ENCODE measurements around the gene SPIN2B.
A peak's percentile ranks its signal among the peaks of the same experiment; 100 is the strongest.
"Not testable (repeated sequence)": the region's sequence is repeated elsewhere in the genome, so short reads cannot be mapped to it uniquely, and the experiment has no call there.

SPIN2B gene

DNA sequence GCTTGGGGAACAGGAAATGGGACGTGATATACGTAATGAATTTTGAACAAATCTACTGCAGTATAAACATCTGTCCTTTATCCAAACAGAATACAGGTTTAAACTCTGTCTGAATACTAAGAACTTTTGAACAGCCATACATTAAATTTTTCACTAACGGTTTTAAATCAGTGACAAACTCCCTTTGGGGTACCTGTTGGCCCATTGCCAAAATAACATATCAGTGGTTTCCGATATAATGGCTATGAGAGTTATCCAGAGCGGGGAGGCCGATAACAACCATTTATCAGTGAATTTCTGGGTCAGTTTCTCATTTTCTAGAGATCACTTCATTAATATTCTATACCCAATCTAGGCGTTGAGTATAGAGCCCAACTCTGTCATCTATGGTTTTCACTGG is 10.7 kb upstream of the SPIN2B start:
- Histone ChIP-seq H4K20me1 (ENCODE audit: insufficient read depth, low read length) (no peaks in the 10 kb centered on the region), H3K27ac (ENCODE audit: low read length) (no peak overlapping the region), H3K4me3 (ENCODE audit: low read length) (no peak overlapping the region), H3K9ac (ENCODE audit: low read length) (no peak overlapping the region), H3K79me2 (ENCODE audit: low read length) (no peaks in the 10 kb centered on the region), H3K36me3 (replicated peaks; ENCODE audit: insufficient read depth, low read length) (no peaks in the 10 kb centered on the region), H3F3A (ENCODE audit: insufficient read depth, low read length) (no peaks in the 10 kb centered on the region), H3K9me3 (replicated peaks; ENCODE audit: insufficient read depth, low read length) (no peaks in the 10 kb centered on the region), H3K27me3 (replicated peaks; ENCODE audit: insufficient read depth, low read length) (no peaks in the 10 kb centered on the region), H3K4me2 (ENCODE audit: low read depth, low read length) (no peak overlapping the region), H3K4me1 (ENCODE audit: low read length) (no peaks in the 10 kb centered on the region), H2AFZ (ENCODE audit: low read length) (no peak overlapping the region), H3K9me2 (replicated peaks; ENCODE audit: insufficient read depth, low read length) (no peaks in the 10 kb centered on the region)
- TF ChIP-seq EZH2 (optimal IDR thresholded peaks at IDR 0.05; ENCODE audit: low read depth, low read length) (no peak), EZH2phosphoT487 (IDR thresholded peaks at IDR 0.05; ENCODE audit: low read length) (no peak)
- TF ChIP-seq, protein P1, sequence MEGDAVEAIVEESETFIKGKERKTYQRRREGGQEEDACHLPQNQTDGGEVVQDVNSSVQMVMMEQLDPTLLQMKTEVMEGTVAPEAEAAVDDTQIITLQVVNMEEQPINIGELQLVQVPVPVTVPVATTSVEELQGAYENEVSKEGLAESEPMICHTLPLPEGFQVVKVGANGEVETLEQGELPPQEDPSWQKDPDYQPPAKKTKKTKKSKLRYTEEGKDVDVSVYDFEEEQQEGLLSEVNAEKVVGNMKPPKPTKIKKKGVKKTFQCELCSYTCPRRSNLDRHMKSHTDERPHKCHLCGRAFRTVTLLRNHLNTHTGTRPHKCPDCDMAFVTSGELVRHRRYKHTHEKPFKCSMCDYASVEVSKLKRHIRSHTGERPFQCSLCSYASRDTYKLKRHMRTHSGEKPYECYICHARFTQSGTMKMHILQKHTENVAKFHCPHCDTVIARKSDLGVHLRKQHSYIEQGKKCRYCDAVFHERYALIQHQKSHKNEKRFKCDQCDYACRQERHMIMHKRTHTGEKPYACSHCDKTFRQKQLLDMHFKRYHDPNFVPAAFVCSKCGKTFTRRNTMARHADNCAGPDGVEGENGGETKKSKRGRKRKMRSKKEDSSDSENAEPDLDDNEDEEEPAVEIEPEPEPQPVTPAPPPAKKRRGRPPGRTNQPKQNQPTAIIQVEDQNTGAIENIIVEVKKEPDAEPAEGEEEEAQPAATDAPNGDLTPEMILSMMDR (IDR thresholded peaks at IDR 0.05; ENCODE audit: low read length): no peak
- no peak for DNase-seq

DNA sequence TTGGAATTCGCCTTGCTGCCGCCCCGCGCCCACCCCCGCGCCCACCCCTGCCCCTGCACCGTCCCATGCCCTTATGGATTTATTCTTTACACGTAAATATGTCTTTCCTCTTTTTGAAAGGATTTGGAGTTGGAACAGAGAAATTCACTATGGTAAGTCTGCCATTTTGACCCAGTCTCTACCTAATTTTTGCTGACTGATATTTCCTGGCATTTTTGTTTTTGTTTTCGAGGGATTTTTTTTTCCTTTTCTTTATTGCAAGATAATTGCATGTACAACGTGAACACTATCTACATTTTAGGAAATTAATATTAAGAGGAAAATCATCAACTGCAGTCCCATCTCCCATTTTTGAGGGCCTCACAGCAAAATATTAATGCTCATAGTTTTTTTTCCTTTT is 468 bp upstream of the SPIN2B start:
- no peak overlapping the region for H3K27ac ChIP-seq (ENCODE audit: low read length)
- H3K9me3 ChIP-seq (replicated peaks; ENCODE audit: insufficient read depth, low read length): no peaks in the 10 kb centered on the region
- H3K27me3 ChIP-seq (replicated peaks; ENCODE audit: insufficient read depth, low read length): no peaks in the 10 kb centered on the region
- H4K20me1 ChIP-seq (ENCODE audit: insufficient read depth, low read length): no peaks in the 10 kb centered on the region
- H2AFZ ChIP-seq (ENCODE audit: low read length): peak overlapping the region; percentile 51; the same call in 1 of the 2 replicates
- peak overlapping the region; percentile 35 for H3K4me2 ChIP-seq (ENCODE audit: low read depth, low read length)
- H3K79me2 ChIP-seq (ENCODE audit: low read length): no peaks in the 10 kb centered on the region
- H3K9me2 ChIP-seq (replicated peaks; ENCODE audit: insufficient read depth, low read length): no peaks in the 10 kb centered on the region
- DNase-seq: no peak
- H3F3A ChIP-seq (ENCODE audit: insufficient read depth, low read length): no peaks in the 10 kb centered on the region
- peak overlapping the region; percentile 62 for H3K4me3 ChIP-seq (ENCODE audit: low read length)
- TF ChIP-seq EZH2 (optimal IDR thresholded peaks at IDR 0.05; ENCODE audit: low read depth, low read length): no peak
- TF ChIP-seq, protein P1 (IDR thresholded peaks at IDR 0.05; ENCODE audit: low read length): no peak
- no peak for TF ChIP-seq EZH2phosphoT487 (IDR thresholded peaks at IDR 0.05; ENCODE audit: low read length)
- H3K36me3 ChIP-seq (replicated peaks; ENCODE audit: insufficient read depth, low read length): no peaks in the 10 kb centered on the region
- no peaks in the 10 kb centered on the region for H3K4me1 ChIP-seq (ENCODE audit: low read length)
- peak overlapping the region; percentile 62; the same call in 1 of the 2 replicates for H3K9ac ChIP-seq (ENCODE audit: low read length)

DNA sequence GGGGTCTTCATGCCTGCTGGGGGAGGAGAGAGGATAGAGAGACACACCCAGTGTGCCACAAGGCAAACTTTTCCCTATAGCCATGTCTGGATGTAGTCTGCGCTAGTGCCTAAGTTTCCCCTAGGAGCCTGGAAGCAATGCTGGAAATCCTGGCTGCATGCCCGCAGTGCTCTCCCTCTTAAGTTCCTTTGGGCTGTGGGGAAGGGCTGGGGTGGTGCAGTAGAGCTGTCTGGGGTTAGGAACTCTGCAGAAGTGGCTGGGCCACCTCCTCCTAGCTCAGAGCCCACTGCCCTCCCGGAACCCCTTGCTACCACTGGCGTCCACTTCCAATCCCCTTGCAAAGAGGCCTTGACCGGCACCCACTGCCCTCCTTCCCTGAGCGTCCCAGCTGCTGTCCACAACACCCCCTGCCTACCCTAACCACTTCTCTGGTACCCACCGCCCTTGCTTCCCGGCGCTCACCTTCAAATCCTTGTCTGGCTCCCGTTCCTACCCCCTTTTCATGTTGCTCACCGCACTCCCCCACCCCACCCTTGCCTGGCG is 658 bp downstream of the SPIN2B start:
- H3K27ac ChIP-seq (ENCODE audit: low read length); H3K9me3 ChIP-seq (replicated peaks; ENCODE audit: insufficient read depth, low read length); H3K4me1 ChIP-seq (ENCODE audit: low read length); H3K79me2 ChIP-seq (ENCODE audit: low read length); H3K9me2 ChIP-seq (replicated peaks; ENCODE audit: insufficient read depth, low read length); H3F3A ChIP-seq (ENCODE audit: insufficient read depth, low read length); H3K36me3 ChIP-seq (replicated peaks; ENCODE audit: insufficient read depth, low read length); DNase-seq; H3K27me3 ChIP-seq (replicated peaks; ENCODE audit: insufficient read depth, low read length); H4K20me1 ChIP-seq (ENCODE audit: insufficient read depth, low read length): not testable (repeated sequence)
- Histone ChIP-seq H3K9ac (ENCODE audit: low read length) (peak overlapping the region; percentile 62; the same call in 1 of the 2 replicates), H3K4me3 (ENCODE audit: low read length) (peak overlapping the region; percentile 62), H3K4me2 (ENCODE audit: low read depth, low read length) (peak overlapping the region; percentile 52; the same call in 1 of the 2 replicates), H2AFZ (ENCODE audit: low read length) (peak overlapping the region; percentile 51; the same call in 1 of the 2 replicates)

DNA sequence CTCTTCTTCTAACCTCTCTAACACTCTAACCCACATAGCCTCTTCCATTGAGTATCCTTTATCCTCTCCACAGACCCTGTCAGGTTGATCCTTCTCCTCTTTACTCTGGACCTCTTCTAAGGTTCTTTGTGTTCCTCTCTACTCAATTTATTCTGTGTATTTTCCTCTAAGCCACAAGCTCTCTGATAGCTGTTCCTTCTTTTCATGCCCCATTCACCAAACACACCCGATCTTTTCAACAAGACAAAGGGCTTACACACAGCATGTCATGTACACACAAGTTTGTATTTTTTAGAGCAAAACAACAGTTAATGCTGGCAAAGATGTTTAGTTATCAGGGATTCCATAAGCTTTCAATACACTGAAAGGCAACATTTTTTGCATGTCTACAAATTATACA is 1.9 kb downstream of the SPIN2B start:
- H3K79me2 ChIP-seq (ENCODE audit: low read length): no peaks in the 10 kb centered on the region
- no peaks in the 10 kb centered on the region for H4K20me1 ChIP-seq (ENCODE audit: insufficient read depth, low read length)
- no peak for TF ChIP-seq EZH2phosphoT487 (IDR thresholded peaks at IDR 0.05; ENCODE audit: low read length)
- no peak for TF ChIP-seq EZH2 (optimal IDR thresholded peaks at IDR 0.05; ENCODE audit: low read depth, low read length)
- TF ChIP-seq, protein P1 (IDR thresholded peaks at IDR 0.05; ENCODE audit: low read length): no peak
- H3K4me1 ChIP-seq (ENCODE audit: low read length): no peaks in the 10 kb centered on the region
- no peak overlapping the region for H3K4me2 ChIP-seq (ENCODE audit: low read depth, low read length)
- H3K36me3 ChIP-seq (replicated peaks; ENCODE audit: insufficient read depth, low read length): no peaks in the 10 kb centered on the region
- H3K27ac ChIP-seq (ENCODE audit: low read length): no peak overlapping the region
- DNase-seq: no peak
- no peak overlapping the region for H3K9ac ChIP-seq (ENCODE audit: low read length)
- H3F3A ChIP-seq (ENCODE audit: insufficient read depth, low read length): no peaks in the 10 kb centered on the region
- H2AFZ ChIP-seq (ENCODE audit: low read length): no peak overlapping the region
- H3K9me2 ChIP-seq (replicated peaks; ENCODE audit: insufficient read depth, low read length): no peaks in the 10 kb centered on the region
- H3K4me3 ChIP-seq (ENCODE audit: low read length): no peak overlapping the region
- no peaks in the 10 kb centered on the region for H3K9me3 ChIP-seq (replicated peaks; ENCODE audit: insufficient read depth, low read length)
- no peaks in the 10 kb centered on the region for H3K27me3 ChIP-seq (replicated peaks; ENCODE audit: insufficient read depth, low read length)

DNA sequence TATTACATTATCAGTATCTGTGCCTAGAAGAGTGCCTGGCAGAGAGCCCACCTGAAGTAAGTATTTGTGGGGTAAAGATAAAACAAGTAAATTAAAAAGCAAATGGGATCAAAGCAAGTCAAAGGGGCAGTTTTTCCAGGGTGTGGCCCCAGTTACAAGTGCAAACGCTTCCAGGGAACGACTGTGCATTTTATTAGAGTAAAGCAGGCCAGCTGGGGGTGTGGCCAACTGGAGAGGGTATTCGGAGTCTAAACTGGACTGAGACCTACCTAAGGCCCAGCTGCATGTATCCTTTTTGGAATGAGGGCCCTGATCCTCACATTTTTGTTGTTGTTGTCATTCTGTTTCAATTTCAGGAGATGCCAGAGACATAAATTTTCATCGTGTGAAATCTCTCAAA is 3.8 kb downstream of the SPIN2B start:
- not testable (repeated sequence) for H3K27me3 ChIP-seq (replicated peaks; ENCODE audit: insufficient read depth, low read length); H3F3A ChIP-seq (ENCODE audit: insufficient read depth, low read length)

More for the DNA sequence above, 3.8 kb downstream of the SPIN2B start:
- H3K9me3 ChIP-seq (replicated peaks; ENCODE audit: insufficient read depth, low read length); H3K27ac ChIP-seq (ENCODE audit: low read length); H3K9ac ChIP-seq (ENCODE audit: low read length); H3K79me2 ChIP-seq (ENCODE audit: low read length); H3K36me3 ChIP-seq (replicated peaks; ENCODE audit: insufficient read depth, low read length); DNase-seq; H3K4me1 ChIP-seq (ENCODE audit: low read length); H3K9me2 ChIP-seq (replicated peaks; ENCODE audit: insufficient read depth, low read length); H2AFZ ChIP-seq (ENCODE audit: low read length); H4K20me1 ChIP-seq (ENCODE audit: insufficient read depth, low read length); H3K4me2 ChIP-seq (ENCODE audit: low read depth, low read length); H3K4me3 ChIP-seq (ENCODE audit: low read length): not testable (repeated sequence)

All from MM.1S (cell line).